GM12878 (cell line): ENCODE data around the gene RNU6-1. TPM values are rescaled to one million over a fixed set of nuclear protein-coding genes. Genes with fewer than 3 reads are reported as not detected.

Experiments used
- ATAC-seq: fragments of 200-7000 bp; cut with Tn5 transposase; 3 replicates; pipeline ENCODE4 v1.9.1; 2020; ENCODE audit warnings: mild to moderate bottlenecking, moderate library complexity
- BruUV-seq: library from RNA; stranded (reverse); fragments of 400-500 nt; replicated peaks from 2 replicates; lab custom pipeline; 2021; lab: Mats Ljungman, UMichigan
- CTCF ChIA-PET: fragments of 300-600 bp; sonication (Branson Sonifier 250); formaldehyde crosslinking; extraction: SDS; loops from one replicate; lab custom pipeline; 2021; ENCODE audit warnings: inconsistent platforms; lab: Yijun Ruan, JAX
- POLR2A ChIA-PET: fragments of 350-600 bp; formaldehyde crosslinking; extraction: SDS; loops from one replicate; lab custom pipeline; 2021; ENCODE audit warnings: inconsistent platforms; lab: Charles Lee
- RAD21 ChIA-PET: fragments of 300-600 bp; sonication (Branson Sonifier 250); formaldehyde crosslinking; loops from one replicate; lab custom pipeline; 2023; ENCODE audit warnings: antibody characterized with exemption; ENCODE audit not compliant: unreplicated experiment; lab: Charles Lee
- SMC1A ChIA-PET: fragments of 300-600 bp; sonication (Branson Sonifier 250); formaldehyde crosslinking; loops from one replicate; lab custom pipeline; 2023; ENCODE audit not compliant: unreplicated experiment, uncharacterized antibody; lab: Charles Lee
- DNase-seq: peaks from one replicate; pipeline ENCODE4 v3.0.0-alpha.2; 2011; ENCODE audit warnings: low read depth, low spot score
- FAIRE-seq: peaks from 3 replicates; lab custom pipeline; 2011; peaks lifted over from hg19 to GRCh38; lab: Jason Lieb, UNC
- H2AFZ ChIP-seq: 2 replicates; pipeline ENCODE4 v1.6.0; 2011; ENCODE audit warnings: low read depth, low read length, control low read depth; ENCODE audit not compliant: control insufficient read depth
- H3K27ac ChIP-seq: 2 replicates; pipeline ENCODE4 v1.5.1; 2011; ENCODE audit warnings: control low read depth; ENCODE audit not compliant: control insufficient read depth, insufficient read depth
- H3K27me3 ChIP-seq, 2 experiments: replicated peaks in 1 of 2; 2 replicates each; pipeline versions ENCODE4 v1.6.0 to v1.6.1; 2011; ENCODE audit warnings: low read length in 1 of 2; ENCODE audit not compliant: control insufficient read depth in 2 of 2, insufficient read depth in 2 of 2
- H3K36me3 ChIP-seq, 2 experiments: 2 replicates each; pipeline ENCODE4 v1.5.1; 2011; ENCODE audit warnings: low read length in 1 of 2; ENCODE audit not compliant: control insufficient read depth in 2 of 2, insufficient read depth in 2 of 2
- H3K4me1 ChIP-seq: 2 replicates; pipeline ENCODE4 v1.6.1; 2011; ENCODE audit warnings: mild to moderate bottlenecking, low read length, moderate library complexity, mixed read lengths; ENCODE audit not compliant: control insufficient read depth, insufficient read depth
- H3K4me2 ChIP-seq: 2 replicates; pipeline ENCODE4 v1.6.0; 2011; ENCODE audit warnings: control low read depth; ENCODE audit not compliant: control insufficient read depth, insufficient read depth
- H3K4me3 ChIP-seq: fragments of 200-600 bp; sonication (generic); 2 replicates; pipeline ENCODE4 v1.5.1; 2016
- H3K79me2 ChIP-seq: 2 replicates; pipeline ENCODE4 v1.6.0; 2011; ENCODE audit warnings: low read length; ENCODE audit not compliant: control insufficient read depth, insufficient read depth
- H3K9ac ChIP-seq: 2 replicates; pipeline ENCODE4 v1.8.0; 2011; ENCODE audit warnings: low read length, control low read depth, mixed read lengths; ENCODE audit not compliant: control insufficient read depth, insufficient read depth
- H3K9me3 ChIP-seq: replicated peaks from 3 replicates; pipeline ENCODE4 v1.5.1; 2011; ENCODE audit warnings: mild to moderate bottlenecking, low read length; ENCODE audit not compliant: control insufficient read depth, insufficient read depth
- H4K20me1 ChIP-seq: 2 replicates; pipeline ENCODE4 v1.6.0; 2011; ENCODE audit not compliant: control insufficient read depth, insufficient read depth
- BCLAF1 ChIP-seq: fragments of 450-650 bp; IDR thresholded peaks from 2 replicates; pipeline ENCODE4 v1.6.1; 2017; ENCODE audit warnings: antibody characterized with exemption, mild to moderate bottlenecking, moderate library complexity
- CHD4 ChIP-seq: fragments of 200-600 bp; sonication (generic); IDR thresholded peaks from 2 replicates; pipeline ENCODE4 v1.6.1; 2016; ENCODE audit warnings: mild to moderate bottlenecking
- ELK1 ChIP-seq: IDR thresholded peaks from 2 replicates; pipeline ENCODE4 v1.6.1; 2012; ENCODE audit warnings: low read depth, low read length, improper control_type of control experiment
- FOS ChIP-seq: IDR thresholded peaks from 3 replicates; pipeline ENCODE4 v1.6.1; 2011; ENCODE audit warnings: borderline replicate concordance; ENCODE audit not compliant: insufficient read length; ENCODE audit errors: extremely low read depth
- FOXM1 ChIP-seq: IDR thresholded peaks from 2 replicates; pipeline ENCODE4 v1.6.1; 2012; ENCODE audit warnings: low read depth, mild to moderate bottlenecking, inconsistent platforms, low read length, moderate library complexity
- HDGF ChIP-seq: fragments of 450-650 bp; IDR thresholded peaks from 2 replicates; pipeline ENCODE4 v1.6.1; 2016; ENCODE audit warnings: antibody characterized with exemption
- NFXL1 ChIP-seq: fragments of 450-650 bp; IDR thresholded peaks from 2 replicates; pipeline ENCODE4 v1.6.1; 2017; ENCODE audit warnings: antibody characterized with exemption, mild to moderate bottlenecking, borderline replicate concordance
- NR2C2 ChIP-seq: IDR thresholded peaks from 2 replicates; pipeline ENCODE4 v1.6.1; 2011; ENCODE audit warnings: borderline replicate concordance, low read depth; ENCODE audit not compliant: control insufficient read depth, insufficient read length
- RAD21 ChIP-seq: IDR thresholded peaks from 2 replicates; pipeline ENCODE4 v1.6.1; 2011; ENCODE audit warnings: mild to moderate bottlenecking, low read depth, low read length, moderate library complexity; ENCODE audit not compliant: insufficient read depth
- SP1 ChIP-seq: IDR thresholded peaks from one replicate; pipeline ENCODE4 v1.6.1; 2011; ENCODE audit warnings: low read depth, low read length
- WGBS: methylation state at CpG from one replicate; pipeline ENCODE4 v1.1.6; 2016; ENCODE audit warnings: low lambda C conversion rate; ENCODE audit not compliant: insufficient replicate concordance, insufficient coverage; ENCODE audit errors: missing lambda C conversion rate; 5-methylcytosine and 5-hydroxymethylcytosine counted together
- in situ Hi-C: fragments of 300-500 bp; cut with MboI; formaldehyde crosslinking; loops from 9 replicates; pipeline ENCODE4 v1.14.3; 2018; ENCODE audit warnings: mixed read lengths
- intact Hi-C: fragments of 100-400 bp; cut with micrococcal nuclease; formaldehyde crosslinking; loops from one replicate; pipeline ENCODE4 v1.14.2; 2022; ENCODE audit not compliant: unreplicated experiment
- polyA plus RNA-seq, 11 experiments: library from polyadenylated mRNA; depleted of rRNA in 4 of 11; unstranded in 6 of 11; stranded (reverse) in 5 of 11; fragments of >200 nt; fragmentation: Nextera tagmentation in 4 of 11; fragmentation: Illumina TruSeq in 1 of 11; extraction: Ambion mirVana in 4 of 11; extraction: Trizol in 1 of 11; gene quantifications; 1 replicate in 1 of 11; 2 replicates in 10 of 11; pipeline versions ENCODE4 v1.2.1 to v1.2.3, GENCODE V29; 2011 to 2016; ENCODE audit warnings: inconsistent platforms in 2 of 11, missing spikeins in 2 of 11, low read depth in 1 of 11
- total RNA-seq, 4 experiments: library from RNA; depleted of rRNA in 3 of 4; stranded (reverse); fragments of >200 nt in 3 of 4; fragmentation: Illumina TruSeq in 1 of 4; extraction: Trizol in 1 of 4; gene quantifications; 2 replicates each; pipeline versions ENCODE4 v1.2.1 to v1.2.3, GENCODE V29; 2013 to 2021

The RNU6-1 gene
- total and polyA plus RNA-seq, 10 of the 15 experiments (the other 5 are each of a cell fraction or from before 2014, with no cell fraction given): not detected

GRCh38 chr15:67885175-67885523 lies 45.3 kb upstream of the RNU6-1 start:
- H3K9ac ChIP-seq: peak overlapping the region; percentile 50

More at GRCh38 chr15:67885175-67885523, 45.3 kb upstream of the RNU6-1 start:
- ATAC-seq (no peak), DNase-seq (no peak), FAIRE-seq (no peak)
- H3K36me3 ChIP-seq: no peaks in the 10 kb centered on the region
- peak overlapping the region; percentile 63; the same call in 1 of the 2 replicates for H3K4me3 ChIP-seq
- BruUV-seq: no TSS peak
- intact Hi-C loops (no loop called here), in situ Hi-C loops (no loop called here)
- no peaks in the 10 kb centered on the region for H3K27me3 ChIP-seq
- H4K20me1 ChIP-seq: no peaks in the 10 kb centered on the region
- H3K27ac ChIP-seq: no peak overlapping the region
- peaks cover 9% of the 10 kb centered on the region for H3K4me1 ChIP-seq
- peak overlapping the region; percentile 94 for H2AFZ ChIP-seq
- POLR2A ChIA-PET: no interaction called here
- CTCF ChIA-PET: interaction anchor here (3.2 kb wide), 1 partner anchor 22 kb away, joined by 9 read pairs; no protein-coding TSS in a partner anchor
- SMC1A ChIA-PET: no interaction called here
- peaks cover under 1% of the 10 kb centered on the region; the same call in 1 of the 3 replicates for H3K9me3 ChIP-seq
- peak overlapping the region; percentile 88 for H3K4me2 ChIP-seq
- RAD21 ChIA-PET: no interaction called here
- 82% methylated on average over 7 of the region's 7 CpGs for WGBS
- TF ChIP-seq FOS (no peak), HDGF (no peak), RAD21 (no peak), CHD4 (no peak), BCLAF1 (no peak), NR2C2 (no peak), FOXM1 (no peak), ELK1 (no peak), SP1 (no peak), NFXL1 (no peak)
- TF ChIP-seq, all 136 proteins: peak for 0
- no peaks in the 10 kb centered on the region for H3K79me2 ChIP-seq
